Measurements from ENCODE around the gene MAPKAP1.

DNA sequence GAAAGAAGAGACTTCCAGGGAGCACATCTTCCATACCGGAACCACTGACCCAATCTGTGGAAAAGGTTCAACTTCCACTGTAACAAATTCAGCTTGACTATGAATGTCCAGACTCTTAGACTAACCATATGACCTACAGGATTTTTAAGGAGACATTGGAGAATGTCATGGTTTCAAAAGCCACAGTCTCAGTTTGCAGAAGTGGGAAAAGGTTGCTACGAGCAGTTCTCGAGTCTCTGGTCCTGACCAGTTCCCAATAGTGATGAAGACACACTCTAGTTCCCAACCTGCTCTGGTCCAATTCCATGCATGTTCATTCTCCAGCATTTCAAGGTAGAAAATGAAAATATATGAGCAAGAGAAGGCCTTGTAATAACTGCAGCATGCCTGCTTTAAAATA is 158.0 kb downstream of the MAPKAP1 start:
- TF ChIP-seq, protein P1, sequence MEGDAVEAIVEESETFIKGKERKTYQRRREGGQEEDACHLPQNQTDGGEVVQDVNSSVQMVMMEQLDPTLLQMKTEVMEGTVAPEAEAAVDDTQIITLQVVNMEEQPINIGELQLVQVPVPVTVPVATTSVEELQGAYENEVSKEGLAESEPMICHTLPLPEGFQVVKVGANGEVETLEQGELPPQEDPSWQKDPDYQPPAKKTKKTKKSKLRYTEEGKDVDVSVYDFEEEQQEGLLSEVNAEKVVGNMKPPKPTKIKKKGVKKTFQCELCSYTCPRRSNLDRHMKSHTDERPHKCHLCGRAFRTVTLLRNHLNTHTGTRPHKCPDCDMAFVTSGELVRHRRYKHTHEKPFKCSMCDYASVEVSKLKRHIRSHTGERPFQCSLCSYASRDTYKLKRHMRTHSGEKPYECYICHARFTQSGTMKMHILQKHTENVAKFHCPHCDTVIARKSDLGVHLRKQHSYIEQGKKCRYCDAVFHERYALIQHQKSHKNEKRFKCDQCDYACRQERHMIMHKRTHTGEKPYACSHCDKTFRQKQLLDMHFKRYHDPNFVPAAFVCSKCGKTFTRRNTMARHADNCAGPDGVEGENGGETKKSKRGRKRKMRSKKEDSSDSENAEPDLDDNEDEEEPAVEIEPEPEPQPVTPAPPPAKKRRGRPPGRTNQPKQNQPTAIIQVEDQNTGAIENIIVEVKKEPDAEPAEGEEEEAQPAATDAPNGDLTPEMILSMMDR (conservative IDR thresholded peaks at IDR 0.05; ENCODE audit: low read depth in 2 of 2): no peak
- TF ChIP-seq EZH2phosphoT487 (IDR thresholded peaks at IDR 0.05; ENCODE audit: unreplicated experiment) (no peak), ZNF114 (CRISPR knock-in tag; IDR thresholded peaks at IDR 0.05) (no peak), POLR2AphosphoS5 (IDR thresholded peaks at IDR 0.05; ENCODE audit: low read depth) (no peak), EZH2 (IDR thresholded peaks at IDR 0.05; ENCODE audit: low read depth, unreplicated experiment) (no peak), CREB1 (CRISPR knock-in tag; IDR thresholded peaks at IDR 0.05; ENCODE audit: low read depth) (no peak), STAT1 (IDR thresholded peaks at IDR 0.05; ENCODE audit: unreplicated experiment) (no peak)
- TF ChIP-seq, protein P2, sequence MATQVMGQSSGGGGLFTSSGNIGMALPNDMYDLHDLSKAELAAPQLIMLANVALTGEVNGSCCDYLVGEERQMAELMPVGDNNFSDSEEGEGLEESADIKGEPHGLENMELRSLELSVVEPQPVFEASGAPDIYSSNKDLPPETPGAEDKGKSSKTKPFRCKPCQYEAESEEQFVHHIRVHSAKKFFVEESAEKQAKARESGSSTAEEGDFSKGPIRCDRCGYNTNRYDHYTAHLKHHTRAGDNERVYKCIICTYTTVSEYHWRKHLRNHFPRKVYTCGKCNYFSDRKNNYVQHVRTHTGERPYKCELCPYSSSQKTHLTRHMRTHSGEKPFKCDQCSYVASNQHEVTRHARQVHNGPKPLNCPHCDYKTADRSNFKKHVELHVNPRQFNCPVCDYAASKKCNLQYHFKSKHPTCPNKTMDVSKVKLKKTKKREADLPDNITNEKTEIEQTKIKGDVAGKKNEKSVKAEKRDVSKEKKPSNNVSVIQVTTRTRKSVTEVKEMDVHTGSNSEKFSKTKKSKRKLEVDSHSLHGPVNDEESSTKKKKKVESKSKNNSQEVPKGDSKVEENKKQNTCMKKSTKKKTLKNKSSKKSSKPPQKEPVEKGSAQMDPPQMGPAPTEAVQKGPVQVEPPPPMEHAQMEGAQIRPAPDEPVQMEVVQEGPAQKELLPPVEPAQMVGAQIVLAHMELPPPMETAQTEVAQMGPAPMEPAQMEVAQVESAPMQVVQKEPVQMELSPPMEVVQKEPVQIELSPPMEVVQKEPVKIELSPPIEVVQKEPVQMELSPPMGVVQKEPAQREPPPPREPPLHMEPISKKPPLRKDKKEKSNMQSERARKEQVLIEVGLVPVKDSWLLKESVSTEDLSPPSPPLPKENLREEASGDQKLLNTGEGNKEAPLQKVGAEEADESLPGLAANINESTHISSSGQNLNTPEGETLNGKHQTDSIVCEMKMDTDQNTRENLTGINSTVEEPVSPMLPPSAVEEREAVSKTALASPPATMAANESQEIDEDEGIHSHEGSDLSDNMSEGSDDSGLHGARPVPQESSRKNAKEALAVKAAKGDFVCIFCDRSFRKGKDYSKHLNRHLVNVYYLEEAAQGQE (IDR thresholded peaks at IDR 0.05; ENCODE audit: unreplicated experiment): no peak
- TF ChIP-seq, protein P3, sequence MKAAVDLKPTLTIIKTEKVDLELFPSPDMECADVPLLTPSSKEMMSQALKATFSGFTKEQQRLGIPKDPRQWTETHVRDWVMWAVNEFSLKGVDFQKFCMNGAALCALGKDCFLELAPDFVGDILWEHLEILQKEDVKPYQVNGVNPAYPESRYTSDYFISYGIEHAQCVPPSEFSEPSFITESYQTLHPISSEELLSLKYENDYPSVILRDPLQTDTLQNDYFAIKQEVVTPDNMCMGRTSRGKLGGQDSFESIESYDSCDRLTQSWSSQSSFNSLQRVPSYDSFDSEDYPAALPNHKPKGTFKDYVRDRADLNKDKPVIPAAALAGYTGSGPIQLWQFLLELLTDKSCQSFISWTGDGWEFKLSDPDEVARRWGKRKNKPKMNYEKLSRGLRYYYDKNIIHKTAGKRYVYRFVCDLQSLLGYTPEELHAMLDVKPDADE (IDR thresholded peaks at IDR 0.05): no peak

All from GM23338 (cell line).